ENCODE data around the gene VWA7.

GRCh38 chr6:31723980-31724691 is 53.0 kb downstream of the VWA7 start:
- TF ChIP-seq GLIS3 (CRISPR knock-in tag; IDR thresholded peaks at IDR 0.05) (no peak), PATZ1 (CRISPR knock-in tag; IDR thresholded peaks at IDR 0.05; ENCODE audit: borderline replicate concordance) (no peak), TOX (CRISPR knock-in tag; IDR thresholded peaks at IDR 0.05; ENCODE audit: borderline replicate concordance) (no peak), OSR1 (CRISPR knock-in tag; IDR thresholded peaks at IDR 0.05) (no peak), CREB5 (CRISPR knock-in tag; IDR thresholded peaks at IDR 0.05; ENCODE audit: low read depth) (no peak), BACH2 (CRISPR knock-in tag; IDR thresholded peaks at IDR 0.05; ENCODE audit: borderline replicate concordance) (no peak), RARB (CRISPR knock-in tag; IDR thresholded peaks at IDR 0.05) (no peak), ZFP3 (CRISPR knock-in tag; IDR thresholded peaks at IDR 0.05) (no peak), ZNF8 (CRISPR knock-in tag; IDR thresholded peaks at IDR 0.05) (no peak), ESRRG (CRISPR knock-in tag; IDR thresholded peaks at IDR 0.05) (no peak), PPARA (CRISPR knock-in tag; IDR thresholded peaks at IDR 0.05; ENCODE audit: borderline replicate concordance) (no peak), ZFP30 (CRISPR knock-in tag; IDR thresholded peaks at IDR 0.05) (no peak)

All from SK-N-SH treated with all-trans-retinoic acid at 6 μM for 48 hours (cell line).